ENCODE measurements around the gene F7. TPM values are rescaled to one million over a fixed set of nuclear protein-coding genes. Genes with fewer than 3 reads are reported as not detected.
A peak's percentile ranks its signal among the peaks of the same experiment; 100 is the strongest.

The F7 gene
- total RNA-seq, 1 experiment from 2014 or later, result 0.26 TPM

DNA sequence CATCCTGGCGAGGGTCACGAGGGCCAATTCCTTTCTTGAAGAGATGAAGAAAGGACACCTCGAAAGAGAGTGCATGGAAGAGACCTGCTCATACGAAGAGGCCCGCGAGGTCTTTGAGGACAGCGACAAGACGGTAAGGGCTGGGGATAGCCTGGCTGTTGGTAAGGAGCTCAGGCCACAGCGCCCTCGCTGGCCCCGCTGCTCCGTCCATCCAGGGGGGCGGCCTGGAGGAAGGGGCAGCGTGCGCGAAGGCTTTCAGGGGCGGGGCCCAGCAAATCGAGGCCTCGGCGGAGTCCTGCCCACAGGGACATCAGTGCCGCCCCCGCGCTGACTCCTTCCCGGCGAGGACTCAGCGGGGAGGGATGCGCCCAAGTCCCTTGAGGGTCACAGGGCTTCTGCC is 23.9 kb downstream of the F7 start:
- TF ChIP-seq ZNF317 (CRISPR knock-in tag; IDR thresholded peaks at IDR 0.05; ENCODE audit: borderline replicate concordance, low read depth), result no peak
- H3K27ac Mint-ChIP-seq, result no peak overlapping the region
- peaks cover 8% of the 10 kb centered on the region for H3K4me1 Mint-ChIP-seq
- H3K36me3 Mint-ChIP-seq, result no peaks in the 10 kb centered on the region
- DNase-seq (ENCODE audit: low spot score) (no peak), ATAC-seq (peak; percentile 44)
- peaks cover 4% of the 10 kb centered on the region; the same call in 1 of the 2 replicates for H3K9me3 Mint-ChIP-seq
- H3K4me3 Mint-ChIP-seq, result no peak overlapping the region
- ChIA-PET CTCF (interaction anchor here (0.6 to 1.3 kb wide), 3 partner anchors 44 to 146 kb away, joined by 3 to 5 read pairs (median 3); no protein-coding TSS in a partner anchor), POLR2A (interaction anchor here (0.6 to 1.3 kb wide), 3 partner anchors 26 to 247 kb away, joined by 3 to 4 read pairs (median 3); no protein-coding TSS in a partner anchor)
- H3K27me3 Mint-ChIP-seq (ENCODE audit: low read depth), result no peaks in the 10 kb centered on the region

DNA sequence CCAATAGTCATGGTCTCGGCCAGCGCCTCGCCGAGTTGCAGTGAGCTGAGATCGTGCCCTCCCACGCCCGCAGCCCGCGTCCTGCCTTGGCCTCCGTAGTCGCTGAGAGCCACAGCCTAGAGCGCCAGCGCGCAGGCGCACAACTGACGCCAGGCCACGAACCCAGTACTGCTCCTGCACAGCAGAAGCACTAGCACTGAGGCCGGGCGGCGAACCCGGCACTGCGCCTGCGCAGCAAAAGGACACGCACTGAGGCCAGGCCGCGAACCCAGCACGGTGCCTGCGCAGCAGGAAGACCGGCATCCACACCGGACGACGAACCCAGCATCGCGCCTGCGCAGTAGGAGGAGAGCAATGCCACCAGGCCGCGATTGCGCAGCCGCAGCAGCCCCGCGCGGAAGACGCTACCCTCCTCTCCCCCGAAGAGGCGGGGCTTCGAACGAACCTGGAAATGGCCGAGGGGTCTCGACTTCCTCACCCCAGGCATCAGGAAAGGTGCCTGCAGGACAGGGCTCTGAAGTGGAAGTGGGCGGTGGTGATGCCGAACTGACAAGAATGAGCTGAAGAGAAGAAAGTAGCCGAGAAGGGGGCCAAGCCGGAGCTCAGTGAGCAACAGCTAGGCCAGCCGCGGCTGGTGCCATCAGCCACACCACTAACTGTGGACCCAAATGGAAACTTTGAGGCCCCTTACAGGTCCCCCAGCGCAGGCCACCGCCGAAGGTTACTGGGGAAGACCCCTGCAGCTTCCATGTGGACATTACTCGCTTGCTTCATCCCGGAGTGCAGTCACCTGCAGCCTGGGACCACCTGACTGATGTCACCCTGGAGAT is 24.5 kb downstream of the F7 start:
- no peak overlapping the region for H3K27ac Mint-ChIP-seq
- H3K36me3 Mint-ChIP-seq, result no peaks in the 10 kb centered on the region
- H3K9me3 Mint-ChIP-seq, result peaks cover 4% of the 10 kb centered on the region; the same call in 1 of the 2 replicates
- peaks cover 8% of the 10 kb centered on the region for H3K4me1 Mint-ChIP-seq
- ChIA-PET CTCF (interaction anchor here (1.2 to 1.3 kb wide), 3 partner anchors 44 to 101 kb away, joined by 3 to 5 read pairs (median 4); no protein-coding TSS in a partner anchor), POLR2A (interaction anchor here (0.6 to 1.3 kb wide), 2 partner anchors 26 to 40 kb away, joined by 3 to 4 read pairs; no protein-coding TSS in a partner anchor)
- no peak for TF ChIP-seq SP1 (CRISPR knock-in tag; conservative IDR thresholded peaks at IDR 0.05)
- TF ChIP-seq CREB1 (CRISPR knock-in tag; IDR thresholded peaks at IDR 0.05), result no peak
- TF ChIP-seq ZNF232 (CRISPR knock-in tag; IDR thresholded peaks at IDR 0.05), result no peak
- no peak for TF ChIP-seq PRRX2 (CRISPR knock-in tag; IDR thresholded peaks at IDR 0.05)
- no peak for DNase-seq (ENCODE audit: low spot score)
- no peaks in the 10 kb centered on the region for H3K27me3 Mint-ChIP-seq (ENCODE audit: low read depth)
- H3K4me3 Mint-ChIP-seq, result no peak overlapping the region
- ATAC-seq, result no peak

DNA sequence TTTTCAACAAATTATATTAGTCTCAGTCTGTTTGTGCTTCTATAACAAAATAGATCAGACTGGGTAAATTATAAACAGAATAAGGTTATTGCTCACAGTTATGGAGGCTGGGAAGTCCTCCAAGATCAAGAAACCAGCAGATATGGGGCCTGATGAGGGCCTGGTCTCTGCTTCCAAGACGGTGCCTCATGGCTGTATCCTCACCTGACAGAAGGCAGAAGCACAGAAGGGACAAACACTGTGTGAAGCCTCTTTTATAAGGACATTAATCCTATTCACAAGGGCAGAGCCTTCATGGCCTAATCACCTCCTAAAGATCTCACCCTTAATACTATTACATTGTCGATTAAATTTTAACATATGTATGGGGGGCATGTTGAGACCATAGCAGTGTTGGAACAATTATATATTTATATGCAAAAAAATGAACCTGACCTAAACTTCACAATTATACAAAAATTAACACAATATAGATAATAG is 29.7 kb downstream of the F7 start:
- H3K36me3 Mint-ChIP-seq, result no peaks in the 10 kb centered on the region
- DNase-seq (ENCODE audit: low spot score), result no peak
- no peak overlapping the region for H3K4me3 Mint-ChIP-seq
- H3K27ac Mint-ChIP-seq, result no peak overlapping the region
- peaks cover 11% of the 10 kb centered on the region for H3K4me1 Mint-ChIP-seq
- peaks cover 4% of the 10 kb centered on the region; the same call in 1 of the 2 replicates for H3K9me3 Mint-ChIP-seq
- ChIA-PET POLR2A (no interaction called here), CTCF (interaction anchor here (1.0 to 1.1 kb wide), 2 partner anchors 8 to 106 kb away, joined by 3 to 4 read pairs; no protein-coding TSS in a partner anchor)
- ATAC-seq, result no peak
- no peaks in the 10 kb centered on the region for H3K27me3 Mint-ChIP-seq (ENCODE audit: low read depth)
- TF ChIP-seq ESRRA (CRISPR knock-in tag; IDR thresholded peaks at IDR 0.05; ENCODE audit: borderline replicate concordance) (no peak), SP1 (CRISPR knock-in tag; conservative IDR thresholded peaks at IDR 0.05) (no peak), GABPB1 (CRISPR knock-in tag; IDR thresholded peaks at IDR 0.05) (no peak), TEAD1 (CRISPR knock-in tag; IDR thresholded peaks at IDR 0.05) (no peak), ZNF396 (CRISPR knock-in tag; IDR thresholded peaks at IDR 0.05; ENCODE audit: borderline replicate concordance) (no peak), PRRX2 (CRISPR knock-in tag; IDR thresholded peaks at IDR 0.05) (no peak), JUN (CRISPR knock-in tag; IDR thresholded peaks at IDR 0.05) (no peak), ZNF121 (CRISPR knock-in tag; IDR thresholded peaks at IDR 0.05) (no peak), ZNF416 (CRISPR knock-in tag; IDR thresholded peaks at IDR 0.05) (no peak), SMAD4 (CRISPR knock-in tag; IDR thresholded peaks at IDR 0.05) (no peak), ZNF317 (CRISPR knock-in tag; IDR thresholded peaks at IDR 0.05; ENCODE audit: borderline replicate concordance, low read depth) (no peak)
- TF ChIP-seq, protein P1, sequence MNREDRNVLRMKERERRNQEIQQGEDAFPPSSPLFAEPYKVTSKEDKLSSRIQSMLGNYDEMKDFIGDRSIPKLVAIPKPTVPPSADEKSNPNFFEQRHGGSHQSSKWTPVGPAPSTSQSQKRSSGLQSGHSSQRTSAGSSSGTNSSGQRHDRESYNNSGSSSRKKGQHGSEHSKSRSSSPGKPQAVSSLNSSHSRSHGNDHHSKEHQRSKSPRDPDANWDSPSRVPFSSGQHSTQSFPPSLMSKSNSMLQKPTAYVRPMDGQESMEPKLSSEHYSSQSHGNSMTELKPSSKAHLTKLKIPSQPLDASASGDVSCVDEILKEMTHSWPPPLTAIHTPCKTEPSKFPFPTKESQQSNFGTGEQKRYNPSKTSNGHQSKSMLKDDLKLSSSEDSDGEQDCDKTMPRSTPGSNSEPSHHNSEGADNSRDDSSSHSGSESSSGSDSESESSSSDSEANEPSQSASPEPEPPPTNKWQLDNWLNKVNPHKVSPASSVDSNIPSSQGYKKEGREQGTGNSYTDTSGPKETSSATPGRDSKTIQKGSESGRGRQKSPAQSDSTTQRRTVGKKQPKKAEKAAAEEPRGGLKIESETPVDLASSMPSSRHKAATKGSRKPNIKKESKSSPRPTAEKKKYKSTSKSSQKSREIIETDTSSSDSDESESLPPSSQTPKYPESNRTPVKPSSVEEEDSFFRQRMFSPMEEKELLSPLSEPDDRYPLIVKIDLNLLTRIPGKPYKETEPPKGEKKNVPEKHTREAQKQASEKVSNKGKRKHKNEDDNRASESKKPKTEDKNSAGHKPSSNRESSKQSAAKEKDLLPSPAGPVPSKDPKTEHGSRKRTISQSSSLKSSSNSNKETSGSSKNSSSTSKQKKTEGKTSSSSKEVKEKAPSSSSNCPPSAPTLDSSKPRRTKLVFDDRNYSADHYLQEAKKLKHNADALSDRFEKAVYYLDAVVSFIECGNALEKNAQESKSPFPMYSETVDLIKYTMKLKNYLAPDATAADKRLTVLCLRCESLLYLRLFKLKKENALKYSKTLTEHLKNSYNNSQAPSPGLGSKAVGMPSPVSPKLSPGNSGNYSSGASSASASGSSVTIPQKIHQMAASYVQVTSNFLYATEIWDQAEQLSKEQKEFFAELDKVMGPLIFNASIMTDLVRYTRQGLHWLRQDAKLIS (CRISPR knock-in tag; IDR thresholded peaks at IDR 0.05; ENCODE audit: borderline replicate concordance), result no peak
- TF ChIP-seq, protein P2, sequence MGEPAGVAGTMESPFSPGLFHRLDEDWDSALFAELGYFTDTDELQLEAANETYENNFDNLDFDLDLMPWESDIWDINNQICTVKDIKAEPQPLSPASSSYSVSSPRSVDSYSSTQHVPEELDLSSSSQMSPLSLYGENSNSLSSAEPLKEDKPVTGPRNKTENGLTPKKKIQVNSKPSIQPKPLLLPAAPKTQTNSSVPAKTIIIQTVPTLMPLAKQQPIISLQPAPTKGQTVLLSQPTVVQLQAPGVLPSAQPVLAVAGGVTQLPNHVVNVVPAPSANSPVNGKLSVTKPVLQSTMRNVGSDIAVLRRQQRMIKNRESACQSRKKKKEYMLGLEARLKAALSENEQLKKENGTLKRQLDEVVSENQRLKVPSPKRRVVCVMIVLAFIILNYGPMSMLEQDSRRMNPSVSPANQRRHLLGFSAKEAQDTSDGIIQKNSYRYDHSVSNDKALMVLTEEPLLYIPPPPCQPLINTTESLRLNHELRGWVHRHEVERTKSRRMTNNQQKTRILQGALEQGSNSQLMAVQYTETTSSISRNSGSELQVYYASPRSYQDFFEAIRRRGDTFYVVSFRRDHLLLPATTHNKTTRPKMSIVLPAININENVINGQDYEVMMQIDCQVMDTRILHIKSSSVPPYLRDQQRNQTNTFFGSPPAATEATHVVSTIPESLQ (CRISPR knock-in tag; IDR thresholded peaks at IDR 0.05), result no peak
- TF ChIP-seq, protein P3, sequence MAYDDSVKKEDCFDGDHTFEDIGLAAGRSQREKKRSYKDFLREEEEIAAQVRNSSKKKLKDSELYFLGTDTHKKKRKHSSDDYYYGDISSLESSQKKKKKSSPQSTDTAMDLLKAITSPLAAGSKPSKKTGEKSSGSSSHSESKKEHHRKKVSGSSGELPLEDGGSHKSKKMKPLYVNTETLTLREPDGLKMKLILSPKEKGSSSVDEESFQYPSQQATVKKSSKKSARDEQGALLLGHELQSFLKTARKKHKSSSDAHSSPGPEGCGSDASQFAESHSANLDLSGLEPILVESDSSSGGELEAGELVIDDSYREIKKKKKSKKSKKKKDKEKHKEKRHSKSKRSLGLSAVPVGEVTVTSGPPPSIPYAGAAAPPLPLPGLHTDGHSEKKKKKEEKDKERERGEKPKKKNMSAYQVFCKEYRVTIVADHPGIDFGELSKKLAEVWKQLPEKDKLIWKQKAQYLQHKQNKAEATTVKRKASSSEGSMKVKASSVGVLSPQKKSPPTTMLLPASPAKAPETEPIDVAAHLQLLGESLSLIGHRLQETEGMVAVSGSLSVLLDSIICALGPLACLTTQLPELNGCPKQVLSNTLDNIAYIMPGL (CRISPR knock-in tag; IDR thresholded peaks at IDR 0.05), result no peak
- TF ChIP-seq, protein P4, sequence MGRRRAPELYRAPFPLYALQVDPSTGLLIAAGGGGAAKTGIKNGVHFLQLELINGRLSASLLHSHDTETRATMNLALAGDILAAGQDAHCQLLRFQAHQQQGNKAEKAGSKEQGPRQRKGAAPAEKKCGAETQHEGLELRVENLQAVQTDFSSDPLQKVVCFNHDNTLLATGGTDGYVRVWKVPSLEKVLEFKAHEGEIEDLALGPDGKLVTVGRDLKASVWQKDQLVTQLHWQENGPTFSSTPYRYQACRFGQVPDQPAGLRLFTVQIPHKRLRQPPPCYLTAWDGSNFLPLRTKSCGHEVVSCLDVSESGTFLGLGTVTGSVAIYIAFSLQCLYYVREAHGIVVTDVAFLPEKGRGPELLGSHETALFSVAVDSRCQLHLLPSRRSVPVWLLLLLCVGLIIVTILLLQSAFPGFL (CRISPR knock-in tag; IDR thresholded peaks at IDR 0.05; ENCODE audit: borderline replicate concordance), result no peak
- TF ChIP-seq, protein P5, sequence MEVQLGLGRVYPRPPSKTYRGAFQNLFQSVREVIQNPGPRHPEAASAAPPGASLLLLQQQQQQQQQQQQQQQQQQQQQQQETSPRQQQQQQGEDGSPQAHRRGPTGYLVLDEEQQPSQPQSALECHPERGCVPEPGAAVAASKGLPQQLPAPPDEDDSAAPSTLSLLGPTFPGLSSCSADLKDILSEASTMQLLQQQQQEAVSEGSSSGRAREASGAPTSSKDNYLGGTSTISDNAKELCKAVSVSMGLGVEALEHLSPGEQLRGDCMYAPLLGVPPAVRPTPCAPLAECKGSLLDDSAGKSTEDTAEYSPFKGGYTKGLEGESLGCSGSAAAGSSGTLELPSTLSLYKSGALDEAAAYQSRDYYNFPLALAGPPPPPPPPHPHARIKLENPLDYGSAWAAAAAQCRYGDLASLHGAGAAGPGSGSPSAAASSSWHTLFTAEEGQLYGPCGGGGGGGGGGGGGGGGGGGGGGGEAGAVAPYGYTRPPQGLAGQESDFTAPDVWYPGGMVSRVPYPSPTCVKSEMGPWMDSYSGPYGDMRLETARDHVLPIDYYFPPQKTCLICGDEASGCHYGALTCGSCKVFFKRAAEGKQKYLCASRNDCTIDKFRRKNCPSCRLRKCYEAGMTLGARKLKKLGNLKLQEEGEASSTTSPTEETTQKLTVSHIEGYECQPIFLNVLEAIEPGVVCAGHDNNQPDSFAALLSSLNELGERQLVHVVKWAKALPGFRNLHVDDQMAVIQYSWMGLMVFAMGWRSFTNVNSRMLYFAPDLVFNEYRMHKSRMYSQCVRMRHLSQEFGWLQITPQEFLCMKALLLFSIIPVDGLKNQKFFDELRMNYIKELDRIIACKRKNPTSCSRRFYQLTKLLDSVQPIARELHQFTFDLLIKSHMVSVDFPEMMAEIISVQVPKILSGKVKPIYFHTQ (CRISPR knock-in tag; IDR thresholded peaks at IDR 0.05), result no peak

Measured in WTC11 (cell line).